K562 (cell line): Measurements from ENCODE around the gene MMS22L. TPM values are rescaled to one million over a fixed set of nuclear protein-coding genes. Genes with fewer than 3 reads are reported as not detected.

Source experiments
- ARID3A ChIP-seq: IDR thresholded peaks from 2 replicates; pipeline ENCODE4 v1.6.1; 2012; ENCODE audit warnings: low read depth, low read length, improper control_type of control experiment, borderline replicate concordance
- CGGBP1 ChIP-seq: fragments of 250-450 bp; sonication (Bioruptor Pico); IDR thresholded peaks from 2 replicates; pipeline ENCODE4 v1.9.0; 2021; ENCODE audit warnings: mild to moderate bottlenecking
- CSDE1 ChIP-seq, 2 experiments: fragments of 450-650 bp; IDR thresholded peaks; 2 replicates each; pipeline ENCODE4 v1.6.1; 2016; ENCODE audit warnings: mild to moderate bottlenecking in 1 of 2
- KLF6 ChIP-seq: fragments of 250-450 bp; sonication (Bioruptor Pico); IDR thresholded peaks from 2 replicates; pipeline ENCODE4 v1.4.0; 2020; ENCODE audit warnings: mild to moderate bottlenecking, moderate library complexity, borderline replicate concordance
- MITF ChIP-seq: IDR thresholded peaks from 2 replicates; pipeline ENCODE4 v1.6.1; 2014; ENCODE audit warnings: antibody characterized with exemption
- MNT ChIP-seq, 2 experiments: fragments of 450-650 bp; conservative IDR thresholded peaks; 2 replicates each; pipeline ENCODE4 v1.6.1; 2017; ENCODE audit warnings: mild to moderate bottlenecking in 2 of 2, moderate library complexity in 2 of 2
- SNIP1 ChIP-seq: fragments of 450-650 bp; IDR thresholded peaks from 2 replicates; pipeline ENCODE4 v1.7.1; 2017; ENCODE audit warnings: low read depth, mild to moderate bottlenecking
- TRIM24 ChIP-seq, 2 experiments: fragments of 450-650 bp; IDR thresholded peaks; 2 replicates each; pipeline ENCODE4 v1.6.1; 2016
- ZBED1 ChIP-seq: IDR thresholded peaks from 2 replicates; pipeline ENCODE4 v1.6.1; 2014
- polyA plus RNA-seq, 8 experiments: library from polyadenylated mRNA; depleted of rRNA in 4 of 8; stranded (reverse) in 5 of 8; unstranded in 3 of 8; fragments of >200 nt; fragmentation: Nextera tagmentation in 2 of 8; fragmentation: Illumina TruSeq in 1 of 8; extraction: Ambion mirVana in 2 of 8; extraction: Trizol in 1 of 8; gene quantifications; 2 replicates each; pipeline versions ENCODE4 v1.2.1 to v1.2.3, GENCODE V29; 2011 to 2014; ENCODE audit warnings: inconsistent platforms in 1 of 8, missing spikeins in 1 of 8
- total RNA-seq, 7 experiments: library from RNA; depleted of rRNA in 6 of 7; stranded (reverse); fragments of >200 nt in 6 of 7; fragmentation: Illumina TruSeq in 2 of 7; extraction: Trizol in 2 of 7; gene quantifications; 2 replicates each; pipeline versions ENCODE4 v1.2.1 to v1.2.3, GENCODE V29; 2011 to 2021; ENCODE audit warnings: low replicate concordance in 1 of 7

The MMS22L gene
- total and polyA plus RNA-seq, 9 of the 15 experiments (the other 6 are each of a cell fraction or from before 2014, with no cell fraction given) = 13.0 to 59.5 (median 26.9) TPM

GRCh38 chr6:97222903-97223302 is 60.1 kb downstream of the MMS22L start (continued):
- TF ChIP-seq ZBED1 (no peak), KLF6 (CRISPR knock-in tag) (no peak), CSDE1 (IDR thresholded peaks at IDR 0.05) (no peak), MNT (conservative IDR thresholded peaks at IDR 0.05) (no peak), MITF (no peak), ARID3A (no peak), TRIM24 (IDR thresholded peaks at IDR 0.05) (no peak), CGGBP1 (CRISPR knock-in tag) (no peak), SNIP1 (no peak)
